Hematopoietic multipotent progenitor cell treated with erythropoietin and hydrocortisone succinate and interleukin-3 and kit ligand, for 4 days (in vitro differentiated cells): ENCODE results near the gene SPATA16.
"Not testable (repeated sequence)": the region's sequence is repeated elsewhere in the genome, so short reads cannot be mapped to it uniquely, and the experiment has no call there.

Experiments
- DNase-seq: peaks from one replicate; pipeline ENCODE4 v3.0.0-alpha.2; 2015

SPATA16 gene, protein sequence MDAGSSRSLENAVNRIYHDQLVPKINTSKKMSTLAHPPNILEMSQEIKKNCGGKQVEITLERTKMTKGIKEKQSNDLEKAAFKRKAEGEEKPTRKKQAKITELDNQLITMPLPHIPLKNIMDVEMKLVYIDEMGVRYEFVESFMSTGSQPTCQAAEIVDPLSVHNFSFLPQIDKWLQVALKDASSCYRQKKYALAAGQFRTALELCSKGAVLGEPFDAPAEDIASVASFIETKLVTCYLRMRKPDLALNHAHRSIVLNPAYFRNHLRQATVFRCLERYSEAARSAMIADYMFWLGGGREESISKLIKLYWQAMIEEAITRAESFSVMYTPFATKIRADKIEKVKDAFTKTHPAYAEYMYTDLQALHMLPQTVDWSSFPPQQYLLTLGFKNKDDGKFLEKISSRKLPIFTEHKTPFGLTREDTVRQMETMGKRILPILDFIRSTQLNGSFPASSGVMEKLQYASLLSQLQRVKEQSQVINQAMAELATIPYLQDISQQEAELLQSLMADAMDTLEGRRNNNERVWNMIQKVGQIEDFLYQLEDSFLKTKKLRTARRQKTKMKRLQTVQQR

DNA sequence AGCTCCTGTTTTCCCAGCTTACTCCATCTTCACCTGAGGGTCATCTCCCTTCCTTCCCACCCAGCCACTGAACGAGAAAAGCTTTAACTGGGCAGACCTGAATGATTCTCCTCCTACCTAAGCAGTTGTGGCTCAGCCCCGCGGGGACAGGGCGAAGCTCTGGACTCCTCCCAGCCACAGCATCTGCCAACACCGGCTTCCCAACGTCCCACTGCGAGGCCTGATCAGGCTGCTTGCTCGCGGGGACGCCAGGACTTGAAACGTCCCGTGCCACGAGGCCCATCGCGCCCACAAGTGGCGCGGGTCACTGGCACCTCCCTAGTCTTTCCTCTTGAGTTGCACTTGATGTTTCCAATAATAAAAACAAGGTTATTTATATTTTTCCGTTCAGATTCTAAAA is at the start of gene SPATA16:
TSS of gene SPATA16 (minus strand) at position 250 of the 400 bp plus-strand sequence. CDS start 23,504 bp downstream, outside the sequence.
- DNase-seq, result no peak

DNA sequence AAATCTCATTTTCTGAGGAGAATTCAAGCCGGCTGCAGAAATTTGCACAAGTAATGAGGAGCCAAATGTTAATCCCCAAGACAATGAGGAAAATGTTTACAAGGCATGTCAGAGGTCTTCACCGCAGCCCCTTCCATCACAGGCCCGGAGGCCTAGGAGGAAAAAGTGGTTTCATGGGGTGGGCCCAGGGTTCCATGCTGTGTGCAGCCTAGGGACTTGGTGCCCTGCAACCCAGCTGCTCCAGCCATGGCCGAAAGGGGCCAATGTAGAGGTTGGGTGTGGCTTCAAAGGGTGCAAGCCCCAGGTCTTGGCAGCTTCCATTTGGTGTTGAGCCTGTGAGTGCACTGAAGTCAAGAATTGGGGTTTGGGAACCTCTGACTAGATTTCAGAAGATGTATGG is 42.0 kb upstream of the SPATA16 start:
- not testable (repeated sequence) for DNase-seq

DNA sequence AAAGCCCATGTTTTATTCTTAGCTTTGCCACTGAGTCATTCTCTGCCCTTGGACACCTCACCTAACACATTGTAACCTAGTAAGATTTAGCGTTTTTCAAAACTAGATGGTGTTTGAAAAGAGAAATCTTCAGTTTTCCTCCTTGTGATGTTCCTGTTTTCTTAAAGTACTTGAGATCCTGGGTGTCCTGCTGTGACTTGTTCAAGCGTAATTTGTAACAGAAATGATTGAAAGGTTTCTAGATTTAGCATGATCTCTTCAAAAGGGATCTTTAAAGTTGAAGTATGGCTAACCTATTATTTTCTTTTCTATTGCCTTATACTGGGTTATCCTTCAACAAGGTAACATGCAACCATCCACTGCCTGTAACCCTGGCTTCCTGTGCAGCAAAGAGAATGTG is 32.6 kb upstream of the SPATA16 start:
- no peak for DNase-seq

DNA sequence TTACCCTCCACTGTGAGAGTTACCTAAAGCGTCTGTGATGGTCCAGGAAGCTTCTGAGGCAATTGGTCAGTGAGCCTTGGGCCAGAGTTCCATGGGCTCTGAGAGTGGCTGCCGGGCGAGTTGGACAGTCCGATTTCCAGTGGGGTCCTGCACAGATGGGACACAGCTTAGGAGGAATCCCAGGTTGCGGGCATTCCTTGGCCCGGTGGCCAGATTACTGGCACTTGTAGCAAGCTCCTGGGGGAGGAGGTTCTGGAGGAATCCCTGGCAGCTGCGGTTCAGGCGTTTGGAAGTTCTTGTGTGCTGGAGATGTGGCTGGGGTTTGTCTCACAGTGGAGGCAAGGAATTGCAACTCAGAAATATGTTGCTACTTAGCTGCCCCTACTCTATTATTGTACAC is 18.1 kb upstream of the SPATA16 start:
- not testable (repeated sequence) for DNase-seq

DNA sequence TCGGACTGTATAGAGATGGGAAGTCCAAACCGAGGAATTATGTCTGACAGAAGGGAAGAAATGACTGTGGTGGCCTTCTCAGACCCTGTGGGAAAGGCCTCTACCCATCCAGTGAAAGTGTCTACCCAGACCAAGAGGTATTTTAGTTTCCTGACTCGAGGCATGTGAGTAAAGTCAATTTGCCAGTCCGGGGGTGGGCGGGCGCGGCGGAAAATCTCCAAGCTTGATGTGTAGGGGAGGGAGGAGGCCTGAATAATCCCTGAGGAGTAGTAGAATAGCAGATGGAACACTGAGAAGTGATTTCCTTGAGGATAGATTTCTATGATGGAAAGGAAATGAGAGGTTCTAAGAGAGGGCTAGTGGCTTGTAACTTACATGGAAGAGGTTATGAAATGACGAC is 15.5 kb upstream of the SPATA16 start:
- DNase-seq, result not testable (repeated sequence)

GRCh38 chr3:173153631-173154030 is 12.6 kb upstream of the SPATA16 start:
- no peak for DNase-seq

DNA sequence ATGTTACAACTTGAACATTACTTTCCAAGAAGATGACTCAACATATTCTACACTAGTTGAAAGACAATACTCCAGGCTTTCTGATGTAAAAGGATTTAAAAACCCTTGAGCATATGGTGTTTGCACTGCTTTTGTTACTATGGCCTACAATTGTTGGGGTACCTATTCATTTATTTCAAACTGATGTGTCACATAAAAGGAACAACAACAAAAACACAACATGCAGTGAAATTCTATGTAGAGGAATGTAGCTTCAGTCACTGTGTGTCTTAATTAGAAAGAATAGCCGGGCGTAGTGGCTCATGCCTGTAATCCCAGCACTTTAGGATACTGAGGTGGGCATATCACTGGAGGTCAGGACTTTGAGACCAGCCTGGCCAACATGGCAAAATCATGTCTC is 1.6 kb downstream of the SPATA16 start:
- DNase-seq, result no peak

- DNase-seq, result no peak
These were observed 3.0 kb downstream of the SPATA16 start for GRCh38 chr3:173138026-173138425.

DNA sequence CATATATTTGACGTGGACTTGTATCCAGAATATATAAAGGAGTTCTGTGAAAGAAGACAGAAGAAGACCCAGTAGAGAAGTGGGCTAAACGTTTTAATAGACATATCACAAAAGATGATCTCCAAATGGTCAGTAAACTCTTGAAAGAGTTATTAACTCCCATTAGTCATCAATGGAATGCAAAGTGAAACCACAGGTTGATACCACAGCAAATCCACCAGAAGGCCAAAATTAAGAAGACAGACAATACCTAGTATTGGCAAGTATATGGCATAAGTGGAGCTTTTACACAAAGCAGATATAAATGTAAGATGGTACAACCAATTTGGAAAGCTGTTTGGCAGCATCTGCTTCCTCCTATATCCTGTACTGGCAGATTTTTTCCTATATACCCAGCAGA is 6.0 kb downstream of the SPATA16 start:
- DNase-seq, result no peak

DNA sequence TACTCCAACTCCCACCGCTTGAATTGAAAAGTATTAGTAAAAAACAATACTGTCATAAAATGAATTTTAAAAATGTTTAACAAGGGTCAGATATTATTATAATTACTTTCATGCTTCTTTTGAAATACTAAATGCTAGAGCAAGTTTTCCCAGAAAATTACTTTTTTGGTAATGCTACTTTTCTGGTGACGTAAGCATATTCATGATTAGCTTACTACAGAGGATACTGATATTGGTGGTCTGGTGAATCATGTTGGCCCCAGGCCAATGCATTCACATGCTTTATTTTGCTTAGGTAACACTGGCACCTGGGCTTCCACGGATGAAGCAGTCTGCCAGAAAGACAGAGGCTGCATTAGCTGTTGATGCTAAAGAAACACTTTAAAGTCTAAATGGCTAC is 12.4 kb downstream of the SPATA16 start:
- no peak for DNase-seq

GRCh38 chr3:173111321-173111720 is 29.7 kb downstream of the SPATA16 start:
- no peak for DNase-seq

DNA sequence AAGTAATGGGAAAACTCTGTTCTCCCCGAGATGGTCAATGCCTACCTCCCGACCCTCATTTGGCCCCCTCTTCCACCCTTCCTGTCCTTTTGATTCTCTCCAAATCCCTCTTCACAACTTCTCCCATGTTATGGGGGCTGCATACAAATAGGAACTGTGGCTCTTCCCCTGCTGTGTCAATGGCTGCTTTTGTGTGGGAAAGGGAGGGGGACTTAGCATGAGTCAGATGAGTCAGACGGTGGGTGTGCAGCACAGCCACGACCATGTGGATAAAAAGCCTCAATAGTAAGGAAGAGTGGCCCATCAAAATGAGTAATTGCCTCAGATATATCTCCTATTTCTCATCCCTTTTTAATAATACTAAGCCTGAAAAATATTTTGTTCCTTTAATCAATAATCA is 31.9 kb downstream of the SPATA16 start:
- DNase-seq, result no peak

- DNase-seq, result no peak
These were observed 37.6 kb downstream of the SPATA16 start for GRCh38 chr3:173103469-173103868.

DNA sequence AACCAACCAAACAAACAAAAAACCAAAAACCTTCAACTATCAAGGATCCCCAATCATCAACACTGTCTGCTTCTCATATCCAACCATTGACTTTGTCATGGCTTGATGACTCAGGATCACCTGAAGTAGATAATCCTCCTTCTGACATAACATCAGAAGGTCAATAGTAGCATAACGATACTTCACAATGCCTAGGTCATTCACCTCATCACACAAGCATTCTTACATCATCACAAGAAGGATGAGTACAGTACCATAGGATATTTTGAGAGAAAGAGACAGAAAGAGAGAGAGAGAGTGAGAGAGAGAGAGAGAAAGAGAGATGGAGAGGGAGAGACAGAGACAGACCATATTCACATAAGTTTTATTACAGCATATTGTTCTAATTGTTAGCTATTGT is 42.1 kb downstream of the SPATA16 start:
- no peak for DNase-seq

GRCh38 chr3:173096994-173097785 is 43.8 kb downstream of the SPATA16 start:
- no peak for DNase-seq

GRCh38 chr3:173096140-173096539 is 44.9 kb downstream of the SPATA16 start:
- no peak for DNase-seq

- DNase-seq, result no peak
These were observed 49.0 kb downstream of the SPATA16 start for GRCh38 chr3:173092038-173092437.

- no peak for DNase-seq
These were observed 50.5 kb downstream of the SPATA16 start for GRCh38 chr3:173090492-173090891.

- DNase-seq, result no peak
These were observed 51.8 kb downstream of the SPATA16 start for GRCh38 chr3:173089283-173089682.

DNA sequence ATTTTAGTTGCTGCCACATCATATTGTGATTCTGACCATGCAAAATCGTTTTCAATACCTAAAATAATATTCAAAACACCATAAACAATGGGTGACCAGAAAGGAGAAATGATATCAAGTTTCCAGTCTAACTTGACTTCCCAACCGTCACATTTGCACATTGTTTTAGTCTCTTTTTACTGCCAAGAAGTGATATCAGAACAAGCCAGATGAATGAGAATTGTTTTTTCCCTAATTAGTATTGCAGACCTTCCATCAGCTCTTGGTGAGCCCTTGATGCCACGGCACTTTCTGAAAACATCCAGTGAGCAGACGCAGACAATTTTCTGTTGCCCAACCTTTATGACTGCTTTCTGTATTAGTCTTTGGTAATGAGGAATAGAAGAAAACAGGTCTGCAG is 62.5 kb downstream of the SPATA16 start:
- DNase-seq, result no peak

GRCh38 chr3:173066044-173067004 is 74.7 kb downstream of the SPATA16 start:
- peak; percentile 85 for DNase-seq

- DNase-seq, result no peak
These were observed 75.5 kb downstream of the SPATA16 start for GRCh38 chr3:173065543-173065981.

- DNase-seq, result no peak
These were observed 76.4 kb downstream of the SPATA16 start for GRCh38 chr3:173064631-173065030.
